Measurements from ENCODE around the gene SGPL1. TPM values are rescaled to one million over a fixed set of nuclear protein-coding genes. Genes with fewer than 3 reads are reported as not detected.

SGPL1 gene
- total and polyA plus RNA-seq, 2 of the 8 experiments (the other 6 are each of a cell fraction or from before 2014, with no cell fraction given): 20.5 to 51.6 TPM

GRCh38 chr10:70786799-70787415 lies 28.8 kb upstream of the SGPL1 start:
- H2AFZ ChIP-seq (ENCODE audit: low read length): no peak overlapping the region
- no peak overlapping the region for H3K4me3 ChIP-seq (ENCODE audit: extremely low read depth in 1 of 4, insufficient read depth in 2 of 4, low read depth in 3 of 4, low read length in 4 of 4)
- no peak overlapping the region for H3K18ac ChIP-seq (ENCODE audit: extremely low read depth, low read length)
- H4K20me1 ChIP-seq (replicated peaks in 1 of 2; ENCODE audit: control insufficient read depth in 1 of 2, insufficient read depth in 2 of 2, low read length in 2 of 2): no peaks in the 10 kb centered on the region
- no peak overlapping the region for H3K27ac ChIP-seq (ENCODE audit: low read depth, low read length)
- no peak overlapping the region for H4K91ac ChIP-seq (replicated peaks; ENCODE audit: insufficient read length, low read length)
- no peak overlapping the region for H2BK120ac ChIP-seq (replicated peaks; ENCODE audit: low read depth, low read length)
- H3K79me1 ChIP-seq (ENCODE audit: low read depth, low read length): no peaks in the 10 kb centered on the region
- H4K5ac ChIP-seq (ENCODE audit: insufficient read length, low read depth, low read length): no peak overlapping the region
- POLR2A ChIA-PET (ENCODE audit: partially characterized antibody): no interaction called here
- no peak overlapping the region for H3K14ac ChIP-seq (ENCODE audit: insufficient read length)
- H2BK20ac ChIP-seq (ENCODE audit: low read length): no peak overlapping the region
- no peaks in the 10 kb centered on the region for H3K36me3 ChIP-seq (ENCODE audit: control insufficient read depth in 2 of 4, insufficient read depth in 4 of 4, low read length in 3 of 4)
- no peak overlapping the region for H2BK12ac ChIP-seq (ENCODE audit: low read depth, low read length)
- no peaks in the 10 kb centered on the region for H3K9me3 ChIP-seq (ENCODE audit: insufficient read depth in 2 of 2, low read depth in 1 of 2, low read length in 1 of 2)
- no peak overlapping the region for H2BK15ac ChIP-seq (ENCODE audit: low read length)
- H3K27me3 ChIP-seq (replicated peaks in 1 of 4; ENCODE audit: control insufficient read depth in 3 of 4, extremely low read depth in 1 of 4, insufficient read depth in 3 of 4, low read length in 3 of 4): no peaks in the 10 kb centered on the region
- H4K8ac ChIP-seq (ENCODE audit: extremely low read depth, insufficient read depth, low read length): no peak overlapping the region
- no peak overlapping the region for H3K4ac ChIP-seq (replicated peaks; ENCODE audit: insufficient read length, low read depth, low read length)
- WGBS, 2 experiments (ENCODE audit: extremely low coverage in 1 of 2, insufficient coverage in 1 of 2, insufficient read length in 1 of 2, insufficient replicate concordance in 2 of 2, low coverage in 1 of 2, low lambda C conversion rate in 2 of 2, missing lambda C conversion rate in 1 of 2): 85% methylated on average over 5 of the region's 5 CpGs; no CpG with 5 or more reads in 1 of the 2 experiments
- CTCF ChIA-PET (ENCODE audit: partially characterized antibody): no interaction called here
- FAIRE-seq (no peak), DNase-seq (ENCODE audit: low read depth in 1 of 2, low spot score in 2 of 2) (no peak)
- H2AK5ac ChIP-seq (ENCODE audit: low read depth, low read length): no peak overlapping the region
- H3K4me2 ChIP-seq (ENCODE audit: insufficient read depth in 1 of 2, low read depth in 2 of 2, low read length in 2 of 2): no peak overlapping the region
- H2BK5ac ChIP-seq (ENCODE audit: low read depth, low read length): no peak overlapping the region
- no peaks in the 10 kb centered on the region for H3K4me1 ChIP-seq (replicated peaks in 1 of 4; ENCODE audit: control insufficient read depth in 3 of 4, insufficient read depth in 4 of 4, low read length in 3 of 4)
- no peak overlapping the region for H3K56ac ChIP-seq (replicated peaks; ENCODE audit: insufficient read length, low read depth, low read length)
- H3K79me2 ChIP-seq (ENCODE audit: control insufficient read depth in 1 of 2, insufficient read depth in 2 of 2, low read length in 2 of 2): no peaks in the 10 kb centered on the region
- H3K9ac ChIP-seq (replicated peaks in 1 of 4; ENCODE audit: extremely low read depth in 1 of 4, low read depth in 3 of 4, low read length in 3 of 4): no peak overlapping the region
- no peaks in the 10 kb centered on the region for H3K23me2 ChIP-seq (ENCODE audit: low read depth, low read length)
- no peak overlapping the region for H3K23ac ChIP-seq (ENCODE audit: insufficient read length)
- TF ChIP-seq CBX5 (IDR thresholded peaks at IDR 0.05; ENCODE audit: low read depth, low read length): no peak
- no peak for TF ChIP-seq GTF2F1 (IDR thresholded peaks at IDR 0.05; ENCODE audit: borderline replicate concordance, low read depth, low read length)
- TF ChIP-seq ZNF274 (IDR thresholded peaks at IDR 0.05; ENCODE audit: borderline replicate concordance, extremely low read depth, low read length): no peak
- TF ChIP-seq RNF2 (IDR thresholded peaks at IDR 0.05; ENCODE audit: borderline replicate concordance, low read depth, low read length, missing control alignments, poor library complexity, severe bottlenecking): no peak
- no peak for TF ChIP-seq EZH2 (IDR thresholded peaks at IDR 0.05; ENCODE audit: low read depth, low read length, severe bottlenecking)
- TF ChIP-seq HDAC6 (IDR thresholded peaks at IDR 0.05; ENCODE audit: low read depth, low read length): no peak
- TF ChIP-seq BACH1 (IDR thresholded peaks at IDR 0.05; ENCODE audit: low read length): no peak
- TF ChIP-seq HDAC2 (IDR thresholded peaks at IDR 0.05; ENCODE audit: borderline replicate concordance in 1 of 2, low read depth in 2 of 2, low read length in 2 of 2): no peak
- TF ChIP-seq, protein P1, sequence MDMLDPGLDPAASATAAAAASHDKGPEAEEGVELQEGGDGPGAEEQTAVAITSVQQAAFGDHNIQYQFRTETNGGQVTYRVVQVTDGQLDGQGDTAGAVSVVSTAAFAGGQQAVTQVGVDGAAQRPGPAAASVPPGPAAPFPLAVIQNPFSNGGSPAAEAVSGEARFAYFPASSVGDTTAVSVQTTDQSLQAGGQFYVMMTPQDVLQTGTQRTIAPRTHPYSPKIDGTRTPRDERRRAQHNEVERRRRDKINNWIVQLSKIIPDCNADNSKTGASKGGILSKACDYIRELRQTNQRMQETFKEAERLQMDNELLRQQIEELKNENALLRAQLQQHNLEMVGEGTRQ (IDR thresholded peaks at IDR 0.05; ENCODE audit: low read length): no peak
- no peak for TF ChIP-seq TCF12 (IDR thresholded peaks at IDR 0.05; ENCODE audit: low read depth, low read length)
- no peak for TF ChIP-seq PHF8 (conservative IDR thresholded peaks at IDR 0.05; ENCODE audit: low read depth, low read length)
- no peak for TF ChIP-seq RFX5 (IDR thresholded peaks at IDR 0.05; ENCODE audit: borderline replicate concordance, low read depth, low read length)
